CD14-positive monocyte (primary cell): ENCODE results near the gene PMFBP1. TPM values are rescaled to one million over a fixed set of nuclear protein-coding genes. Genes with fewer than 3 reads are reported as not detected.

Source experiments
- DNase-seq, 3 donors: peaks; one replicate each; pipeline ENCODE4 v3.0.0-alpha.2; 2011 to 2022
- H2AFZ ChIP-seq: 2 replicates; pipeline ENCODE4 v1.6.0; 2012; ENCODE audit warnings: mild to moderate bottlenecking, low read depth, low read length, inconsistent platforms; ENCODE audit not compliant: insufficient read depth, poor library complexity, severe bottlenecking
- H3K27ac ChIP-seq, 2 donors: 1 replicate in 1 of 2; 2 replicates in 1 of 2; pipeline ENCODE4 v1.5.1; 2012 to 2013; ENCODE audit warnings: low read length in 2 of 2, control low read depth in 1 of 2, inconsistent platforms in 1 of 2, low read depth in 1 of 2, mild to moderate bottlenecking in 1 of 2
- H3K27me3 ChIP-seq, 2 donors: one replicate each; pipeline versions ENCODE4 v1.6.0 to v1.6.1; 2011 to 2013; ENCODE audit warnings: low read length in 2 of 2; ENCODE audit not compliant: control insufficient read depth in 2 of 2, insufficient read depth in 2 of 2
- H3K36me3 ChIP-seq, 2 donors: replicated peaks in 1 of 2; 1 replicate in 1 of 2; 2 replicates in 1 of 2; pipeline versions ENCODE4 v1.5.1 to v1.6.1; 2012 to 2013; ENCODE audit warnings: low read length in 2 of 2, control low read depth in 1 of 2, inconsistent platforms in 1 of 2, mild to moderate bottlenecking in 1 of 2; ENCODE audit not compliant: insufficient read depth in 2 of 2, control insufficient read depth in 1 of 2
- H3K4me1 ChIP-seq, 2 donors: 1 replicate in 1 of 2; 2 replicates in 1 of 2; pipeline versions ENCODE4 v1.5.1 to v1.6.1; 2012 to 2013; ENCODE audit warnings: low read length in 2 of 2, control low read depth in 1 of 2, inconsistent platforms in 1 of 2, mild to moderate bottlenecking in 1 of 2, moderate library complexity in 1 of 2; ENCODE audit not compliant: insufficient read depth in 2 of 2, control insufficient read depth in 1 of 2
- H3K4me2 ChIP-seq: replicated peaks from 2 replicates; pipeline ENCODE3; 2012; ENCODE audit warnings: low read length, moderate library complexity, mild to moderate bottlenecking; ENCODE audit not compliant: poor library complexity, severe bottlenecking; ENCODE audit errors: extremely low read depth
- H3K4me3 ChIP-seq, 3 experiments: fragments of 200-600 bp in 1 of 3; sonication (generic) in 1 of 3; replicated peaks in 1 of 3; 1 replicate in 2 of 3; 2 replicates in 1 of 3; pipeline ENCODE4 v1.5.1; 2011 to 2013; ENCODE audit warnings: low read length in 3 of 3, mild to moderate bottlenecking in 3 of 3, control low read depth in 2 of 3, low read depth in 2 of 3, inconsistent platforms in 1 of 3, moderate library complexity in 1 of 3
- H3K79me2 ChIP-seq: 2 replicates; pipeline ENCODE4 v1.6.0; 2012; ENCODE audit warnings: mild to moderate bottlenecking, control low read depth, inconsistent platforms, low read length, moderate library complexity; ENCODE audit not compliant: insufficient read depth
- H3K9ac ChIP-seq: 2 replicates; pipeline ENCODE4 v1.6.0; 2017; ENCODE audit warnings: low read length, mild to moderate bottlenecking; ENCODE audit not compliant: insufficient read depth, poor library complexity, severe bottlenecking
- H3K9me3 ChIP-seq, 2 donors: replicated peaks in 1 of 2; 1 replicate in 1 of 2; 2 replicates in 1 of 2; pipeline versions ENCODE4 v1.5.1 to v1.6.1; 2012 to 2013; ENCODE audit warnings: low read length in 2 of 2, control low read depth in 1 of 2; ENCODE audit not compliant: control insufficient read depth in 1 of 2, insufficient read depth in 1 of 2
- H4K20me1 ChIP-seq: 2 replicates; pipeline ENCODE4 v1.6.0; 2012; ENCODE audit warnings: mild to moderate bottlenecking, low read length, control low read depth, moderate library complexity; ENCODE audit not compliant: insufficient read depth
- H3K27ac Mint-ChIP-seq, 7 donors: one replicate each; pipeline ENCODE4 v1.8.0; 2020; ENCODE audit warnings: mild to moderate bottlenecking in 7 of 7, mixed read lengths in 7 of 7, moderate library complexity in 6 of 7, inconsistent platforms in 2 of 7
- H3K27me3 Mint-ChIP-seq, 3 donors: one replicate each; pipeline ENCODE4 v1.8.0; 2021 to 2022; ENCODE audit warnings: low read depth in 3 of 3, mild to moderate bottlenecking in 3 of 3, mixed read lengths in 3 of 3, moderate library complexity in 3 of 3, inconsistent platforms in 1 of 3
- H3K36me3 Mint-ChIP-seq, 2 donors: one replicate each; pipeline ENCODE4 v1.8.0; 2020; ENCODE audit warnings: mixed read lengths in 2 of 2, inconsistent platforms in 1 of 2, mild to moderate bottlenecking in 1 of 2
- H3K4me1 Mint-ChIP-seq: one replicate; pipeline ENCODE4 v1.8.0; 2020; ENCODE audit warnings: mild to moderate bottlenecking, mixed read lengths
- H3K4me3 Mint-ChIP-seq, 2 donors: one replicate each; pipeline ENCODE4 v1.8.0; 2020; ENCODE audit warnings: mild to moderate bottlenecking in 2 of 2, mixed read lengths in 2 of 2, moderate library complexity in 1 of 2
- H3K9me3 Mint-ChIP-seq, 7 donors: one replicate each; pipeline ENCODE4 v1.8.0; 2020 to 2022; ENCODE audit warnings: mixed read lengths in 7 of 7, mild to moderate bottlenecking in 6 of 7, moderate library complexity in 6 of 7, inconsistent platforms in 2 of 7
- CTCF ChIP-seq: fragments of 200-600 bp; IDR thresholded peaks from one replicate; pipeline ENCODE4 v1.8.0; 2022; ENCODE audit warnings: antibody characterized with exemption, mild to moderate bottlenecking
- WGBS: methylation state at CpG from one replicate; pipeline ENCODE4 v1.1.5; 2013; ENCODE audit warnings: missing lambda C conversion rate; ENCODE audit not compliant: insufficient coverage; 5-methylcytosine and 5-hydroxymethylcytosine counted together
- intact Hi-C, 2 donors: fragments of 100-400 bp; cut with micrococcal nuclease; formaldehyde crosslinking; loops; one replicate each; pipeline versions ENCODE4 v1.15.0 to v1.15.1; 2023
- polyA plus RNA-seq, 3 donors: library from polyadenylated mRNA; depleted of rRNA in 1 of 3; unstranded in 2 of 3; stranded (reverse) in 1 of 3; fragments of 300-500 nt in 2 of 3; fragments of >200 nt in 1 of 3; fragmentation: Illumina TruSeq in 2 of 3; gene quantifications; 1 replicate in 2 of 3; 2 replicates in 1 of 3; pipeline ENCODE4 v1.2.3, GENCODE V29; 2012 to 2021

The PMFBP1 gene
- polyA plus RNA-seq, 3 donors, result 0.15 to 0.87 (median 0.18) TPM

GRCh38 chr16:72122916-72123315 lies 49.0 kb downstream of the PMFBP1 start:
- Histone ChIP-seq H3K27ac (no peak overlapping the region), H3K4me2 (no peak overlapping the region), H3K4me1 (peaks cover 17 to 23% of the 10 kb centered on the region in 2 donors), H3K79me2 (no peaks in the 10 kb centered on the region), H4K20me1 (no peaks in the 10 kb centered on the region), H3K9me3 (no peaks in the 10 kb centered on the region), H3K36me3 (peaks cover 0 to under 1% of the 10 kb centered on the region in 2 donors), H3K4me3 (no peak overlapping the region), H3K27me3 (no peaks in the 10 kb centered on the region), H2AFZ (no peak overlapping the region), H3K9ac (no peak overlapping the region)
- no peak overlapping the region for H3K27ac Mint-ChIP-seq
- H3K4me1 Mint-ChIP-seq, result peaks cover 31% of the 10 kb centered on the region
- WGBS, result 98% methylated on average over 9 of the region's 11 CpGs
- intact Hi-C loops, result loop anchor here (10.0 kb wide), 3 partner anchors 112 to 342 kb away; no protein-coding TSS in a partner anchor
- H3K27me3 Mint-ChIP-seq, result peaks cover 0 to 2% (median 0%) of the 10 kb centered on the region in 3 donors
- TF ChIP-seq CTCF, result no peak
- H3K36me3 Mint-ChIP-seq, result peaks cover 3 to 10% of the 10 kb centered on the region in 2 donors
- H3K9me3 Mint-ChIP-seq, result peaks cover 0 to 2% (median 0%) of the 10 kb centered on the region in 7 donors
- no peak for DNase-seq
- no peak overlapping the region for H3K4me3 Mint-ChIP-seq

- Histone ChIP-seq H3K4me2 (no peak overlapping the region), H3K79me2 (no peaks in the 10 kb centered on the region), H3K27ac (no peak overlapping the region), H2AFZ (no peak overlapping the region), H3K9me3 (no peaks in the 10 kb centered on the region), H3K27me3 (no peaks in the 10 kb centered on the region), H4K20me1 (no peaks in the 10 kb centered on the region), H3K4me1 (peaks cover 17 to 23% of the 10 kb centered on the region in 2 donors), H3K4me3 (no peak overlapping the region), H3K36me3 (no peaks in the 10 kb centered on the region), H3K9ac (no peak overlapping the region)
- Mint-ChIP-seq H3K36me3 (peaks cover 3 to 10% of the 10 kb centered on the region in 2 donors), H3K27me3 (peaks cover 0 to 2% (median 0%) of the 10 kb centered on the region in 3 donors), H3K4me1 (peaks cover 31% of the 10 kb centered on the region), H3K4me3 (no peak overlapping the region), H3K9me3 (peaks cover 0 to 2% (median 0%) of the 10 kb centered on the region in 7 donors), H3K27ac (peak overlapping the region in 1 of 7 donors; percentile 10)
- WGBS, result 100% methylated on average over 1 of the region's 2 CpGs
- intact Hi-C loops, result loop anchor here (10.0 kb wide), 3 partner anchors 112 to 342 kb away; no protein-coding TSS in a partner anchor
- TF ChIP-seq CTCF, result no peak
- DNase-seq, result no peak
Measured at GRCh38 chr16:72122308-72122707, 49.6 kb downstream of the PMFBP1 start.
